GM10847 (cell line): ENCODE data around the gene MAML3.

Experiments used
- POLR2A ChIP-seq: IDR thresholded peaks from 2 replicates; pipeline ENCODE4 v1.6.1; 2011; ENCODE audit not compliant: insufficient read length; ENCODE audit errors: extremely low read depth

The MAML3 gene

GRCh38 chr4:140140566-140140965 lies 13.4 kb downstream of the MAML3 start:
- TF ChIP-seq POLR2A = no peak

- no peak for TF ChIP-seq POLR2A
These were observed 15.6 kb downstream of the MAML3 start for GRCh38 chr4:140138428-140138827.

DNA sequence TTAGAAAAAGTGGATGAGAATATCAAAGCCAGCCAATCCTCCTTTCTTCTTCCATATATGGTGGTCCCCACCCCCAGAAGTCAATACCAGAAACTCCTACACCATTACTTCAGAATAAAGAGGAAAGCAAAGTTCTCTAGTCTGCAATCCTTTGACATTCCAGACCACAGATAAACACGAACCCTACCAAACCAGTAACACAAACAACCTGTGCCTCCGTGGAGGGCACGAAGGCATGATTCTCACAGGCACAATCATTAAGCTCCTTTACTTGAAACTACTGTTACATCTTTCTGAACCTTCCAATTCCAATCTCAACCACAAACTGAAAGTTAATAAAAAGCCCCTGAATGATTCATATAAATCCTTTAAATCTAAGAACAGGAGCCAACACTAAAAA lies 16.3 kb downstream of the MAML3 start:
- no peak for TF ChIP-seq POLR2A

DNA sequence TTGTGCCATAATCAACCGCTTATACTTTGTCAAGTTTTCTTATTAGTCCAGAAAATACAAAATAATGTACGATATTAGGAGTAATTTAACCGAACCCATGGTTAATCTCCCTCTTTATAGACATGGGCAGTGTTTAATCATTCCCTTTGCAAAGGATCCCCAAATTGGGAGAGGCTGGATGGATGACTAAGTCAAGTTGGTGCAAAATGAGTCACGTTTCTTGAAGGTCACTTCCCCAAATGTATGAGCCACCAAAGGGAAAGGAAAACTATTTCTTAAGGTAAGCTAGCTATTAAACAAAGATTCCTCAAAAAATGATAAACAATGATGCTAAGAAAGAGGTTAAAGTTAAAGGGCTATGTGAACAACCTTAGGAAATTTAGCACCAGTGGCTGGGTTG lies 17.5 kb downstream of the MAML3 start:
- no peak for TF ChIP-seq POLR2A

DNA sequence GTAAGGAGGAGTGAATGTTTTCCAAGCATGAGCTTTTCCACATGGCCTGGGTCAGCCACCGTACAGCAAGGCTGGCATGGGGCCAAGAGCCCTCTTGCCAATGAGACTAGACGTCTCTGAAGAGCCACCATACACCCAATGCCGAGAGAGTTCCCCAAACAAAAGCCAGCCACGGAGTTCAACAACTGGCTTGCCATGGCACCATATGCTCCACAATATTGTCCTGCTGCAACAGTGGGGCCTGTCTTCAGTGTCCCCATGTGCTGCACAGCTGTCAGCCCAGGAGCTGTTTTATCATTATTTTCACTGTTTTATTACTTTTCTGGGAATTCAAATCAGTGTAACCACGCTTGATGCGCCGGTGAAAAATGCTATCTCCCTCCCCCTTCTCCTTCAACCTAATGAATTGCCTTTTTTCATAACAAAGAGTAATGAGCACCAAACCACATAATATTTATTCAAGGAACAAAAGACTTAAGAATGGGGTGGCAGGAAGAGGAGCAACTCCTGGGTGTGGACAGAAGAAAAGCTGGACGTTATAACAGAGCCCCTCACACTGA lies 18.4 kb downstream of the MAML3 start:
- no peak for TF ChIP-seq POLR2A

DNA sequence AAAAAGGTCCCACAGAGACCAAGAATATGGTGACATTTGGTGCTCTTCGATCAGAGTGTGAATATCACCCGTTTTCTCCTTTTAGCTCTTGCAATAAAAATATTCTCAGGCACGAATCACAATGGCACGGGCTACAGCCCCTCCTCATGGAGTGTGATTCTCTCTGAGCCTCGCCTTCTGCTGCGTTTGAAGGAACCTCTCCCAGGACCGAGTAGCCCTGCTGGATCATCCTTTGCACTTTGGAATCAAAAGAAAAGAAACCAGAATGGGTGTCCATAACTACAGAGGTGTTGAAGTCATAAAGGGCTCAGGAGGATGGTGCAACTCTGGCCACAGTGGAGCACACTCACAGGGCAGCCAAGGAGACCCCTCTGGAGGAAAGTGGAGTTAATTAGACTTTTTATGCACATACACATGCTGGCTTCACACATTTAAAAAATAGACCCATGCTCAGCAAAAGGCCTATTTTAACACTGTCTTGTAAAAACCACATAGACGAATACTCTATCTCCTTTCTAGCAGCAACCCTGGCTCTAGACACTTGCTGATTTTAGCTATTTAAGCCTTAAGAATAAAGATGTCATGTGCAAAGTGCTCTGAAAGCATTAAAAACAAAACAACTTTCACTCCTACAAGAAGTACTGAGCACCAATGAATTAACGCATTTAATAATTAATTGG lies 19.1 kb downstream of the MAML3 start:
- TF ChIP-seq POLR2A = no peak

GRCh38 chr4:140133576-140133975 lies 20.4 kb downstream of the MAML3 start:
- no peak for TF ChIP-seq POLR2A

GRCh38 chr4:140131675-140132229 lies 22.2 kb downstream of the MAML3 start:
- no peak for TF ChIP-seq POLR2A

DNA sequence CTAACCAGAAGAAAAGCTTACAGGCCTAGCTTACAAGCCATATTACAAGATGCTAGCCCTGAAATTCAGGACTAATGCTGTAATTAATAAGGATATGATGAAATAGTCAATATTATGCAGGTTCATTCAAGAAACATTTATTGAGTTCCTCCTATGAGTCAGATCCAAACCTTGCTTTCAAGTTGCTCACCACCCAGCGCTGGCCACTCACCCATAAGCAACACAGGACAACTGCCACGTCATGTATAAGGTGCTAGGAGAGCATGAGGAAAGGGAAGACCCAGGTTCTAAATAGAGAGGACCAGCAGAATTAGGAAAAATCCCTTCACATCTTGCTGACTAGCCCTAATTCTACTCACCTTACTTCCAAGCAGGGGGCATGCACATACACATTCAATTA lies 23.3 kb downstream of the MAML3 start:
- TF ChIP-seq POLR2A = no peak

GRCh38 chr4:140127422-140127821 lies 26.6 kb downstream of the MAML3 start:
- no peak for TF ChIP-seq POLR2A

GRCh38 chr4:140126261-140126660 lies 27.7 kb downstream of the MAML3 start:
- TF ChIP-seq POLR2A = no peak

- TF ChIP-seq POLR2A = no peak
These were observed 28.6 kb downstream of the MAML3 start for GRCh38 chr4:140125374-140125773.

- no peak for TF ChIP-seq POLR2A
These were observed 30.2 kb downstream of the MAML3 start for GRCh38 chr4:140123666-140124377.

- no peak for TF ChIP-seq POLR2A
These were observed 31.1 kb downstream of the MAML3 start for GRCh38 chr4:140122891-140123290.

DNA sequence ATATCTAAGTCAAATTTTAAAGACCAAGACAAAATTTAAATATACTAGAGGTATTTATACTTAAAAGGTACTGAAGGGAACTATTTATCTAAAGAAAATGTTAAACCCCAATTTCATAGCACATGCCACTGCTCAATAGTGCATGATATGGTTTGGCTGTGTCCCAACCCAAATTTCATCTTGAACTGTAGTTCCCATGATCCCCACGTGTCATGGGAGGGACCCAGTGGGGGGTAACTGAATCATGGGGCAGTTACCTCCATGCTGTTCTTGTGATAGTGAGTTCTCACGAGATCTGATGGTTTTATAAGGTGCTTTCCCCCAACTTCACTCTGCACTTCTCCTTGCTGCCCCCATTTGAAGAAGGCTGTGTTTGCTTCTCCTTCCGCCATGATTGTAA lies 32.3 kb downstream of the MAML3 start:
- no peak for TF ChIP-seq POLR2A

GRCh38 chr4:140118931-140119640 lies 34.9 kb downstream of the MAML3 start:
- TF ChIP-seq POLR2A = no peak

DNA sequence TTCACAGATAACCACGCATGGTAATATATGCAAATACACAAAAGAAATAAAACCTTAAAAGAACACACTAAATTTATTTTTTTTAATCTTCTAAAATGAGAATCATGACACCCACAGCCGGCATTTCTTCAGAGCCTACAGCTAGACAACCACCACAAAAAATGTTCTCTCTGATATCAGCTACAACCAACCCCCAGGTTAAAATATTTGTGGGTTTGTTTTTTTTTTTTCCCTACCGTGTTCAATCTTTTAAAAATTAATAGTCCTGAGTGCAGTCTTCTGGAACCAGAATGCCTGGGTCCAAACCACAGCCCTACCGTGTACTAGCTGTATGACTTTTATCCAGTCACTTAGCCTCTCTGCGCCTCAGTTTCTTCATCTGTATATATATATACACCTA lies 36.0 kb downstream of the MAML3 start:
- no peak for TF ChIP-seq POLR2A
